Thyroid gland (tissue), 4 donors: ENCODE data around the gene FURIN.

Source experiments
- CTCF ChIP-seq, 6 experiments: fragments of 200-600 bp in 3 of 6; fragments of 450-650 bp in 3 of 6; sonication (generic) in 3 of 6; IDR thresholded peaks; one replicate each; pipeline ENCODE4 v1.5.1; 2016 to 2019; ENCODE audit warnings: antibody characterized with exemption in 6 of 6, mild to moderate bottlenecking in 2 of 6, inconsistent platforms in 1 of 6, moderate library complexity in 1 of 6
- POLR2A ChIP-seq, 2 donors: fragments of 450-650 bp; IDR thresholded peaks; one replicate each; pipeline ENCODE4 v1.6.1; 2017; ENCODE audit warnings: antibody characterized with exemption in 2 of 2, mild to moderate bottlenecking in 2 of 2, moderate library complexity in 1 of 2

- TF ChIP-seq CTCF (IDR thresholded peaks at IDR 0.05) = no peak
- TF ChIP-seq POLR2A (IDR thresholded peaks at IDR 0.05) = no peak
These were observed 43.8 kb downstream of the FURIN start for GRCh38 chr15:90911906-90912769.
